Large intestine (tissue), 3 donors: ENCODE results near the gene ADRA1B. TPM values are rescaled to one million over a fixed set of nuclear protein-coding genes. Genes with fewer than 3 reads are reported as not detected.
"Not testable (repeated sequence)": the region's sequence is repeated elsewhere in the genome, so short reads cannot be mapped to it uniquely, and the experiment has no call there.

ENCODE experiments used
- DNase-seq, 2 donors: peaks; one replicate each; pipeline versions ENCODE4 v3.0.0 to v3.0.0-alpha.2; 2013
- H3K27ac ChIP-seq: one replicate; pipeline ENCODE4 v1.5.1; 2013; ENCODE audit warnings: low read length
- H3K27me3 ChIP-seq: 2 replicates; pipeline ENCODE4 v1.6.1; 2013; ENCODE audit warnings: low read length; ENCODE audit not compliant: control insufficient read depth, insufficient read depth
- H3K36me3 ChIP-seq: 2 replicates; pipeline ENCODE4 v1.6.1; 2013; ENCODE audit warnings: low read length; ENCODE audit not compliant: control insufficient read depth, insufficient read depth
- H3K4me1 ChIP-seq: one replicate; pipeline ENCODE4 v1.6.1; 2013; ENCODE audit warnings: low read length; ENCODE audit not compliant: control insufficient read depth, insufficient read depth
- H3K4me3 ChIP-seq: one replicate; pipeline ENCODE4 v1.5.1; 2013; ENCODE audit warnings: low read length
- H3K9me3 ChIP-seq: one replicate; pipeline ENCODE4 v1.6.1; 2013; ENCODE audit warnings: mild to moderate bottlenecking, low read depth, low read length, moderate library complexity; ENCODE audit not compliant: control insufficient read depth
- WGBS: methylation state at CpG from one replicate; pipeline ENCODE4 v1.1.5; 2013; ENCODE audit warnings: low lambda C conversion rate; ENCODE audit not compliant: insufficient coverage; 5-methylcytosine and 5-hydroxymethylcytosine counted together
- polyA plus RNA-seq: library from polyadenylated mRNA; unstranded; fragments of 120-200 nt; gene quantifications from one replicate; pipeline ENCODE4 v1.2.1, GENCODE V29; 2013

The ADRA1B gene
- polyA plus RNA-seq, 1 donor = 0.12 TPM

DNA sequence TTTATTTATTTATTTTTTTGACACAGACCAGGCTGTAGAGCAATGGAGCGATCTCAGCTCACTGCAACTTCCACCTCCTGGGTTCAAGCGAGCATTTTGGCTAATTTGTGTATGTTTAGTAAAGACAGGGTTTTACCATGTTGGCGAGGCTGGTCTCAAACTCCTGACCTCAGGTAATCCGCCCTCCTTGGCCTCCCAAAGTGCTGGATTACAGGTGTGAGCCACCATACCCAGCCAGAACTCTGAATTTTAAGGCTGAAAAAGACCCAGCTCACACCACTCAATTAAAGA lies 49.5 kb downstream of the ADRA1B start:
- not testable (repeated sequence) for H3K4me3 ChIP-seq, H3K36me3 ChIP-seq, H3K27ac ChIP-seq, H3K9me3 ChIP-seq, DNase-seq, H3K4me1 ChIP-seq
- peaks cover 37% of the 10 kb centered on the region for H3K27me3 ChIP-seq
- no CpG with 5 or more reads among the region's 4 CpGs for WGBS

DNA sequence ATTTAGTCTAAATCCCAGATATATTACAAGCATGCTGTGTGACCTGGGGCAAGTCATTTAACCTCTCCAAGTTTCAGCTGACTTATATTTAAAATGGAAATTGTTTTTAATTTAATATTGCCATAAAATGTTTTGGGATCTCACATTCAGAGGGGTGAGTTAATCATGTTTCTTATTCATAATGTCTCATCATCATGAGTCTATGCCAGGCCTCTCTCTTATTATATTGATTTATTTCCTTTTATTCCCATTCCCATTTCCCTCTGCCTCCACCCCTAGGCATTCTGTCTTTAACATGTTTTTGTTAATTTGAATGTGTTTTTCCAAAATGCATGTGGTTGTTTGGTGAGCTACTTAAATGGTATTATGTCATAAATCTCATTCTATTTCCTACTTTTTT lies 53.7 kb downstream of the ADRA1B start:
- no peak for DNase-seq
- peaks cover 70% of the 10 kb centered on the region for H3K27me3 ChIP-seq

DNA sequence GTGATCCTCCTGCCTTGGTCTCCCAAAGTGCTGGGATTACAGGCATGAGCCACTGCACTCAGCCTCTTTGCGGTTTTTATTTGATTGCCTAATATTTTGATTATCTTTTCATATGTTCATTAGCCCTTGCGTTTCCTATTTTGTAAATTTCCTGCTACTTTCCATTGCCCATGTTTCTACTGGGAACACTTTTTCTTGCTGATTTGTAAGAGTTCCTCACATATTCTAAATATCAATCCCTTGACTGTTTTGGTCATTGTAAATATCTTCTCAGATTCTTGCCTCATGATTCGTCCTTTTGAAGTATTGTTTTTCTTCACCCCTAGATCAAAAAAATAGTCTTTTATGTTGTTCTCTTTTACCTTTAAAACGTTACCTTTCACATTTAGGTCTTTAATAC lies 54.8 kb downstream of the ADRA1B start:
- Histone ChIP-seq H3K4me3 (no peak overlapping the region), H3K27ac (no peak overlapping the region), H3K4me1 (peaks cover 6% of the 10 kb centered on the region), H3K36me3 (no peaks in the 10 kb centered on the region), H3K9me3 (peaks cover 6% of the 10 kb centered on the region), H3K27me3 (peaks cover 71% of the 10 kb centered on the region)
- WGBS = 75% methylated on average over 2 of the region's 4 CpGs
- no peak for DNase-seq

More for the DNA sequence above, 53.7 kb downstream of the ADRA1B start:
- H3K27ac ChIP-seq = no peak overlapping the region
- H3K4me3 ChIP-seq = no peak overlapping the region
- peaks cover 6% of the 10 kb centered on the region for H3K9me3 ChIP-seq
- H3K36me3 ChIP-seq = no peaks in the 10 kb centered on the region
- peaks cover 6% of the 10 kb centered on the region for H3K4me1 ChIP-seq

DNA sequence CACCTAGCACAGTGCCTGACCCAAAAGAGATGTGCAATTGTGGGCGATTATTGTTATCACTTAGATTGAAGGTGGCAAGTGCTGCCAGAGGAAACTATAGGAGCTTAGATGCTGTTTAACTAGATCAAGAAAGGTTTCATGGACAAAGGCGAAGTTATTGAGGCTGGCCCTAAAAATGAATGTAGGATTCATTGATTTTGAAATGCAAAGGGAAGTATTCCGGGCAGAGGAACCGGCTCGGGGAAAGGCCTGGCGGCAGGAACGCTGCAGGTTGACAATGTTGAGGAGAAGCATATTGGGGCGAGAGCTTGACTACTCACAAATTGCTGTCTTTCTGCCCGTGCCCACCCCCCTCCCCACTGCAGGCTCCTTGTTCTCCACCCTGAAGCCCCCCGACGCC lies 55.2 kb downstream of the ADRA1B start:
- H3K27ac ChIP-seq = no peak overlapping the region
- peaks cover 66% of the 10 kb centered on the region for H3K27me3 ChIP-seq
- DNase-seq = no peak
- peaks cover 6% of the 10 kb centered on the region for H3K4me1 ChIP-seq
- WGBS = no CpG with 5 or more reads among the region's 11 CpGs
- H3K36me3 ChIP-seq = no peaks in the 10 kb centered on the region
- H3K4me3 ChIP-seq = no peak overlapping the region
- H3K9me3 ChIP-seq = peaks cover 6% of the 10 kb centered on the region

DNA sequence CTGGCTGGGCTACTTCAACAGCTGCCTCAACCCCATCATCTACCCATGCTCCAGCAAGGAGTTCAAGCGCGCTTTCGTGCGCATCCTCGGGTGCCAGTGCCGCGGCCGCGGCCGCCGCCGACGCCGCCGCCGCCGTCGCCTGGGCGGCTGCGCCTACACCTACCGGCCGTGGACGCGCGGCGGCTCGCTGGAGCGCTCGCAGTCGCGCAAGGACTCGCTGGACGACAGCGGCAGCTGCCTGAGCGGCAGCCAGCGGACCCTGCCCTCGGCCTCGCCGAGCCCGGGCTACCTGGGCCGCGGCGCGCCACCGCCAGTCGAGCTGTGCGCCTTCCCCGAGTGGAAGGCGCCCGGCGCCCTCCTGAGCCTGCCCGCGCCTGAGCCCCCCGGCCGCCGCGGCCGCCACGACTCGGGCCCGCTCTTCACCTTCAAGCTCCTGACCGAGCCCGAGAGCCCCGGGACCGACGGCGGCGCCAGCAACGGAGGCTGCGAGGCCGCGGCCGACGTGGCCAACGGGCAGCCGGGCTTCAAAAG lies 55.7 kb downstream of the ADRA1B start:
- peaks cover 6% of the 10 kb centered on the region for H3K4me1 ChIP-seq
- peaks cover 6% of the 10 kb centered on the region for H3K9me3 ChIP-seq
- DNase-seq = peak in 1 of 2 donors; percentile 54
- WGBS = no CpG with 5 or more reads among the region's 76 CpGs
- H3K27ac ChIP-seq = no peak overlapping the region
- H3K36me3 ChIP-seq = no peaks in the 10 kb centered on the region
- peaks cover 65% of the 10 kb centered on the region for H3K27me3 ChIP-seq
- no peak overlapping the region for H3K4me3 ChIP-seq

DNA sequence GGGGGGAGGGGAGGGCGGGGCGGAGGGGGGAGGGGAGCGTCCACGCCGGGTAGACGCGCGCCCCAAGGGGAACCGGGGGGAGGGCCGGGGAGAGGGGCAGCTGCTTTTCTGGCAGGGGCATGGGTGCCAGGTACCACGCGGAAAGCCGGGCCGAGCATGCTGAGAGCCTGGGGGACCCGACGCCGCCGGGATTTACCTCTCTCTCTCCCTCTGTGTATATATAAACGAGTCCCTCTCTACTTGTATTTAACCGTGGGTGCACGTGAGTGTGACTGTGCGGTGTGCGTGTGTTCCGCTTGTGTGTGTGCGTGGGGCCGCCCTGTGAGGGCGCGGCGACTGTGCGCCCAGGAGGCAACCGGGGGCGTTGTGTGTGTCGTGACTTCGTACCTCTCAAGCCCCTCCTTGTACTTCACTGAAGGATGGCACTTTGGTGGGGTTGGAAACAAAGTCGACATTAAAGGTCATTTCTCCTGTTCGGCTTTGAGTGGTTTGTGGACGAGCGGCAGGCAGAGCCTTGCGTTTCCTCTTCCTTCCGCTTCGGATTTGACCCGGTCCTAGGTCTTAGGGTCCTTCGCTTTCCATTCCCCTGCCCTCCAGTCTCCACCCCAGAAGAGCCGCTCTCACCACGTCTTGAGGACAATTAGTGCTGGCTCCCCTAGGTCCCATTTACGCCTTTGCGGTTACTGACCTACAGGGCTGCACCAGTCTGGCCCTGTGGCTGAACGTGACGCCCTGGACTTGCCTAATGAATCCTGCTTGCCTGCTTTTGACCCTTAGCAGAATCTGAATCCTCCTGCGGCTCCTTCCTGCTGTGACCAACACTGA lies 56.5 kb downstream of the ADRA1B start:
- Histone ChIP-seq H3K4me3 (no peak overlapping the region), H3K27ac (no peak overlapping the region), H3K27me3 (peaks cover 68% of the 10 kb centered on the region), H3K9me3 (peaks cover 6% of the 10 kb centered on the region), H3K36me3 (no peaks in the 10 kb centered on the region), H3K4me1 (peaks cover 6% of the 10 kb centered on the region)
- DNase-seq = no peak
- 20% methylated on average over 2 of the region's 50 CpGs for WGBS

DNA sequence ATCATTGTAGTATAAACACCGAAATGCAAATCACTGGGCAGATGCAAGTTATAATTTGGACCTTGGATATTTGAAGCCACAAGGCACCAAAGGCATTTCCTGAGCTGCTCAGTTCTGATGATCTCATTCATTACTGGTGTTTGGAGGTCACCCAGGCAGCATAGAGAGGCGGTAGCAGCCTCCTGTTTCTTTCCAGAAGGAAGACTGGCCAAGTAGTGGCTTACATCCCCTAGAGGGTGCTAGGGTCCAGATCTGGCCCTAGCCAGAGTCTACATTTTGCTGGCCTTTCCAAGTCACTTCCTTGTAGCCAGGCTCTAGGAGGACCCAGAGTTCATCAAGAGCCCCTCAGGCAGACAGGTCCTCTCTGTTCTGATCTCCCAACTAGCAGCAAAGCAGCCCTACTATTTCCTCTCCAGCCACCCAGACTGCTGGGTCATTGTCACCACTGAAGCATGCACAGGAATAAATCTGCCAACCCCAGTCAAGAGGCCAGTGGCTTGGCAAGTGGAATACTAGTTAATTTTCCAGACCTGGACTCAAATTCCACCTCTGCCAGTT lies 59.3 kb downstream of the ADRA1B start:
- Histone ChIP-seq H3K27ac (no peak overlapping the region), H3K9me3 (peaks cover 6% of the 10 kb centered on the region), H3K36me3 (no peaks in the 10 kb centered on the region), H3K4me3 (no peak overlapping the region), H3K4me1 (peaks cover 6% of the 10 kb centered on the region), H3K27me3 (peaks cover 71% of the 10 kb centered on the region)
- no CpG with 5 or more reads among the region's 2 CpGs for WGBS
- DNase-seq = no peak

DNA sequence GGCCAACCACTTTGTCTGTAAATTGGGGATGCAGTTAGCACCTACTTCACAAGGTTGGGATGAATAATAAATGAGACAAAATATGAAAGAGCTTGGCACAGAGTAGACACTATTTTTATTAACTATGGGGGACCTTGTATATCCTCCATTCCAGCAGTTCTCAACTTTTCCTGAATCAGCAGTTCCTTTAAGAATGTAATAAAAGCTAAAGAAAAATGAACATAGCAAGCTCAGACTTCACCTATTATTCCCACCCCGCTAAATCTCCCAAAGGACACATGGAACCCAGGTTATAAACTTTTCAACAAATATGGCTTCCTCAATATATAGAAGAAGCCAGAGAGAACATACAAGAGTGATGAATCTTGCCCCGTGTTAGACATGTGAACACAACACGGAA lies 60.6 kb downstream of the ADRA1B start:
- Histone ChIP-seq H3K27me3 (peaks cover 60% of the 10 kb centered on the region), H3K4me3 (no peak overlapping the region), H3K4me1 (peaks cover 3% of the 10 kb centered on the region), H3K27ac (no peak overlapping the region), H3K36me3 (no peaks in the 10 kb centered on the region), H3K9me3 (peaks cover 6% of the 10 kb centered on the region)
- no CpG with 5 or more reads among the region's 3 CpGs for WGBS
- no peak for DNase-seq

DNA sequence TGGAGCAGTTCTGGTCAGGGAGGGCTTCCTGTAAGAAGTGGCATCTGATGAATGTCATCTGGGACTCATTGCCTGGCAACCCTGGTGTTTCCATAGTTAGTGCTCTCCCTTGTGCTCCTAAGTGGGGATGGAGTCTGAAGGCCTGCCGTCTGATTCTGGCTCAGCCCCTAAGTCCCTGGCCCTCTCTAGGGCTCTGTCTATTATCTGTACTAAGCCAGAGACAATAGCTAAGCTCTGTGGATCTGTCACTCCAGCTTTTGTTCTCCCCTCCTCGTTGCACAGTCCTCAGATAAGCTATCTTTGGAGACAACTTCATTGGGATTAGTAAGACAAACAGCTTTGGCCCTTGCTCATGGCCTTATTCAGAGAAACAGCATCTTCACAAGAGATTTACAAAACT lies 62.1 kb downstream of the ADRA1B start:
- Histone ChIP-seq H3K4me3 (no peak overlapping the region), H3K27me3 (peaks cover 58% of the 10 kb centered on the region), H3K9me3 (no peaks in the 10 kb centered on the region), H3K4me1 (no peaks in the 10 kb centered on the region), H3K27ac (no peak overlapping the region), H3K36me3 (no peaks in the 10 kb centered on the region)
- DNase-seq = no peak
- WGBS = no CpG with 5 or more reads among the region's 2 CpGs

DNA sequence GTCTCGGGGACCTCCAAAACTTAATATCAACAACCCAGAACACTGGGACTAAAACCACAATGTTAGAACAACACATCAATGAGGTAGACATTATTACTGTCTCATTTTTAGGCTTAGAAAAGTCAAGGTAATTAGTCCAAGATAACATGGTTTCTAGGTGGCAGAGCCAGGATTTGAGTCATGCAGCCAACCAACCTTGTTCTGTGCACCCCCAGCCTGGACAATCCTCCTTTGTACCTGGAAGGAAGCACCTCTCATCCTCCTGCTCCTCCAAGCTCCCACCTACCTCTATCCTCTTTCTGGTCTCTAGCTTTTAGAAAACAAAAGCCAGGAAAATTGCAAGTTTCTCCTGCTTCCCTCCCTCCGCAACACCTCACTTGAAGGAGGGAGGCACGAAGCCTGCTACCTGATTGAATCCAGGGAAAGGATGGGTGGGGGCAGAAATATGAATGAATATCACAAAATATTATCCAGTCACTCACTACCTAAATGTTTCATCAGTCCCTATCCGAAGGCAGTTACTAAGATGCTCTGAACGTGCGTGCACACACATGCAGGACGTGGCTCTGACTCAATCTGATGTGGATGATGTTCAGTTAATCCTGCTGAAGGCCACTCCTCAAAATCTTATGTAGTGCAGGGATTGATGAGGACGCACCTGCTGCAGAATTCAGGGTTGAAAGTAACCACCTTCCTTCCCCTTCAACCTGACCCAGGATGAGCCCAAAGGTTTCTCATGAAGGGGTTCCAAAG lies 66.3 kb downstream of the ADRA1B start:
- no peak for DNase-seq
- WGBS = no CpG with 5 or more reads among the region's 8 CpGs
- no peak overlapping the region for H3K4me3 ChIP-seq

More for the DNA sequence above, 66.3 kb downstream of the ADRA1B start:
- Histone ChIP-seq H3K9me3 (no peaks in the 10 kb centered on the region), H3K4me1 (no peaks in the 10 kb centered on the region), H3K27ac (no peak overlapping the region), H3K27me3 (peaks cover 49% of the 10 kb centered on the region), H3K36me3 (no peaks in the 10 kb centered on the region)
